OCI-LY3 (cell line): ENCODE data around the gene MATCAP1.

Source experiments
- H2AFZ ChIP-seq: fragments of 200-600, 300-600 bp; shearing (Covaris generic); 2 replicates; pipeline ENCODE4 v1.6.0; 2014; ENCODE audit warnings: antibody characterized with exemption, low read depth, low read length
- H3K27ac ChIP-seq: fragments of 200-600, 300-600 bp; sonication (generic); 2 replicates; pipeline ENCODE4 v1.5.1; 2014; ENCODE audit warnings: mild to moderate bottlenecking, low read length, moderate library complexity, mixed read lengths
- H3K27me3 ChIP-seq: fragments of 200-600, 300-600 bp; sonication (generic); 2 replicates; pipeline ENCODE4 v1.6.1; 2014; ENCODE audit warnings: low read depth, low read length, mixed read lengths
- H3K36me3 ChIP-seq: fragments of 200-600, 300-600 bp; sonication (generic); replicated peaks from 2 replicates; pipeline ENCODE3; 2014; ENCODE audit warnings: low read depth, low read length, mixed read lengths
- H3K4me1 ChIP-seq: fragments of 300-600, 200-600 bp; sonication (generic); 2 replicates; pipeline ENCODE4 v1.6.1; 2014; ENCODE audit warnings: low read length, mixed read lengths
- H3K4me2 ChIP-seq: fragments of 200-600, 300-600 bp; sonication (generic); 2 replicates; pipeline ENCODE4 v1.6.1; 2014; ENCODE audit warnings: low read length, mixed read lengths
- H3K4me3 ChIP-seq: fragments of 300-600, 200-600 bp; sonication (generic); 2 replicates; pipeline ENCODE4 v1.5.1; 2014; ENCODE audit warnings: antibody characterized with exemption, mild to moderate bottlenecking, low read length, moderate library complexity
- H3K79me2 ChIP-seq: fragments of 300-600, 200-600 bp; shearing (Covaris generic); 2 replicates; pipeline ENCODE4 v1.6.1; 2014; ENCODE audit warnings: mild to moderate bottlenecking, low read length, mixed read lengths
- H3K9ac ChIP-seq: fragments of 300-600, 200-600 bp; shearing (Covaris generic); 2 replicates; pipeline ENCODE4 v1.6.0; 2014; ENCODE audit warnings: mild to moderate bottlenecking, low read length, moderate library complexity
- H3K9me3 ChIP-seq: fragments of 200-600, 300-600 bp; shearing (Covaris generic); 2 replicates; pipeline ENCODE4 v1.6.1; 2014; ENCODE audit warnings: low read length, mixed read lengths; ENCODE audit not compliant: insufficient read depth
- H4K20me1 ChIP-seq: fragments of 200-600, 300-600 bp; sonication (generic); 2 replicates; pipeline ENCODE4 v1.6.1; 2016; ENCODE audit warnings: low read length, mixed read lengths; ENCODE audit not compliant: insufficient read depth
- CTCF ChIP-seq: fragments of 200-600, 300-600 bp; sonication (generic); IDR thresholded peaks from 2 replicates; pipeline ENCODE4 v1.5.1; 2014; ENCODE audit warnings: antibody characterized with exemption, low read length, low read depth
- EZH2phosphoT487 ChIP-seq: fragments of 200-600 bp; shearing (Covaris generic); IDR thresholded peaks from 2 replicates; pipeline ENCODE4 v1.6.1; 2018; ENCODE audit warnings: antibody characterized with exemption, mixed run types, low read depth

Gene MATCAP1

GRCh38 chr16:67146523-67147357 lies 37.0 kb downstream of the MATCAP1 start:
- H3K36me3 ChIP-seq = peaks cover 42% of the 10 kb centered on the region

GRCh38 chr16:67145746-67146145 lies 38.0 kb downstream of the MATCAP1 start:
- Histone ChIP-seq H3K9ac (no peak overlapping the region), H3K4me3 (no peak overlapping the region), H3K4me2 (no peak overlapping the region), H3K4me1 (no peaks in the 10 kb centered on the region), H3K79me2 (no peaks in the 10 kb centered on the region), H3K27me3 (no peaks in the 10 kb centered on the region), H3K9me3 (no peaks in the 10 kb centered on the region), H4K20me1 (no peaks in the 10 kb centered on the region), H2AFZ (no peak overlapping the region), H3K27ac (no peak overlapping the region), H3K36me3 (peaks cover 49% of the 10 kb centered on the region)
- no peak for TF ChIP-seq CTCF
- no peak for TF ChIP-seq EZH2phosphoT487

More at GRCh38 chr16:67146523-67147357, 37.0 kb downstream of the MATCAP1 start:
- H2AFZ ChIP-seq = no peak overlapping the region
- H3K4me2 ChIP-seq = no peak overlapping the region
- H3K4me1 ChIP-seq = no peaks in the 10 kb centered on the region
- H3K4me3 ChIP-seq = no peak overlapping the region
- H4K20me1 ChIP-seq = no peaks in the 10 kb centered on the region
- no peak overlapping the region for H3K9ac ChIP-seq
- H3K27me3 ChIP-seq = no peaks in the 10 kb centered on the region
- peak; percentile 6; the same call in 1 of the 2 replicates for TF ChIP-seq CTCF
- TF ChIP-seq EZH2phosphoT487 = no peak
- H3K27ac ChIP-seq = no peak overlapping the region
- H3K9me3 ChIP-seq = no peaks in the 10 kb centered on the region
- no peaks in the 10 kb centered on the region for H3K79me2 ChIP-seq

GRCh38 chr16:67144943-67145342 lies 38.8 kb downstream of the MATCAP1 start:
- Histone ChIP-seq H3K9ac (no peak overlapping the region), H3K79me2 (no peaks in the 10 kb centered on the region), H3K36me3 (peaks cover 56% of the 10 kb centered on the region), H3K9me3 (no peaks in the 10 kb centered on the region), H4K20me1 (no peaks in the 10 kb centered on the region), H3K27me3 (no peaks in the 10 kb centered on the region), H3K4me2 (no peak overlapping the region), H3K27ac (no peak overlapping the region), H2AFZ (no peak overlapping the region), H3K4me1 (no peaks in the 10 kb centered on the region), H3K4me3 (no peak overlapping the region)
- no peak for TF ChIP-seq CTCF
- no peak for TF ChIP-seq EZH2phosphoT487

DNA sequence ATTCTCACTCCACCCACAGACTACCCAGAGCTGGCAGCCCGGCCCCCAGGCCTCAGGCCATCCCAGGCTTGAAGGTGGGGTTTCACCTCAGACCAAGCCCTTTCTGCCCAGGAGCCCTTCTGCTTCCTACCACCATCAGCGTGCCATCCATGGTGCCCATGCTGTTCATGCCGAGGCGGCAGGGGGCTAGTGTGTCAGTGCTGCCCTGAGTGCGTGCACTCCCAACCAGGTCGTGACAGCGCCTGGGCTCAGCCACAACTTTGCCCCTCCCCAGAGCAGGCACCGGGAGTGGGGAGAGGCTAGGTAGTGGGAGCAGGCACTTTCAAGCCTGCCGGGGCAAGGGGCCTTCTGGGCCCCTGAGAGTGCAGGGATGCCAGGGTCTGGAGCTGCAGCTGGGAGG lies 41.4 kb downstream of the MATCAP1 start:
- no peak overlapping the region for H3K27ac ChIP-seq

More for the DNA sequence above, 41.4 kb downstream of the MATCAP1 start:
- no peak for TF ChIP-seq EZH2phosphoT487
- TF ChIP-seq CTCF = no peak
- Histone ChIP-seq H3K9ac (no peak overlapping the region), H3K9me3 (no peaks in the 10 kb centered on the region), H3K79me2 (no peaks in the 10 kb centered on the region), H4K20me1 (no peaks in the 10 kb centered on the region), H3K4me1 (no peaks in the 10 kb centered on the region), H3K27me3 (no peaks in the 10 kb centered on the region), H3K36me3 (peaks cover 55% of the 10 kb centered on the region), H3K4me2 (no peak overlapping the region), H3K4me3 (no peak overlapping the region), H2AFZ (no peak overlapping the region)
